Adipocyte (in vitro differentiated cells): ENCODE results near the gene SOCS1.

Experiments used
- DNase-seq: peaks from one replicate; pipeline ENCODE4 v3.0.0-alpha.2; 2015; ENCODE audit warnings: low read depth
- H3K27me3 ChIP-seq: replicated peaks from 2 replicates; pipeline ENCODE4 v1.7.0; 2013; ENCODE audit warnings: mild to moderate bottlenecking, low read length, moderate library complexity; ENCODE audit not compliant: control insufficient read depth, insufficient read depth
- H3K36me3 ChIP-seq: 2 replicates; pipeline ENCODE4 v1.7.0; 2013; ENCODE audit warnings: low read length, mild to moderate bottlenecking, moderate library complexity; ENCODE audit not compliant: control insufficient read depth, insufficient read depth, severe bottlenecking
- H3K4me1 ChIP-seq: 2 replicates; pipeline ENCODE4 v1.7.0; 2013; ENCODE audit warnings: mild to moderate bottlenecking, low read length, moderate library complexity; ENCODE audit not compliant: control insufficient read depth, insufficient read depth
- H3K4me3 ChIP-seq: 2 replicates; pipeline ENCODE4 v1.7.0; 2013; ENCODE audit warnings: mild to moderate bottlenecking, low read length, moderate library complexity
- H3K9ac ChIP-seq: 2 replicates; pipeline ENCODE4 v1.7.0; 2013; ENCODE audit warnings: mild to moderate bottlenecking, low read length, moderate library complexity
- H3K9me3 ChIP-seq: 2 replicates; pipeline ENCODE4 v1.7.0; 2013; ENCODE audit warnings: mild to moderate bottlenecking, low read length, moderate library complexity; ENCODE audit not compliant: control insufficient read depth

The SOCS1 gene

DNA sequence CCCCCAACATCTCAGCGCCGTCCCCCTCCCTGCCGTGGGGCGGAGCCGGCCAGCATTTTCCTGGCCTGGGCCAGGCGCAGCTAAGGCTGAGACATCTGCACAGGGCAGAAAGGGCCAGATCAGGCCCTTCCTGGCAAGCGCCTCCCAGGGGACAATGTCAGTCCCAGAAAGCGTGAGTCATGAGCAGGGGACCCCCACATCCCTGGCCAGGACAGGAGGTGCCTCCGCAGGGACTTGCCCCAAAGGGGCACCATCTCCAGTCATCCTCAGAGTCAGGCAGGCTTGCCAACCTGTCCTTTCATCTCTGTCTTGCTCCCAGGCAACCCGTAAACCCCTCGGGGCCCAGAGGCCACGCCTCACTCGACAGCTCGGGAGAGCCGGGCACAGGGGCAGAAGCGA, 43.2 kb downstream of the SOCS1 start:
- Histone ChIP-seq H3K9ac (no peak overlapping the region), H3K9me3 (peaks cover 13% of the 10 kb centered on the region), H3K36me3 (no peaks in the 10 kb centered on the region), H3K4me1 (peaks cover 10% of the 10 kb centered on the region), H3K4me3 (no peak overlapping the region), H3K27me3 (no peaks in the 10 kb centered on the region)
- DNase-seq, result no peak

DNA sequence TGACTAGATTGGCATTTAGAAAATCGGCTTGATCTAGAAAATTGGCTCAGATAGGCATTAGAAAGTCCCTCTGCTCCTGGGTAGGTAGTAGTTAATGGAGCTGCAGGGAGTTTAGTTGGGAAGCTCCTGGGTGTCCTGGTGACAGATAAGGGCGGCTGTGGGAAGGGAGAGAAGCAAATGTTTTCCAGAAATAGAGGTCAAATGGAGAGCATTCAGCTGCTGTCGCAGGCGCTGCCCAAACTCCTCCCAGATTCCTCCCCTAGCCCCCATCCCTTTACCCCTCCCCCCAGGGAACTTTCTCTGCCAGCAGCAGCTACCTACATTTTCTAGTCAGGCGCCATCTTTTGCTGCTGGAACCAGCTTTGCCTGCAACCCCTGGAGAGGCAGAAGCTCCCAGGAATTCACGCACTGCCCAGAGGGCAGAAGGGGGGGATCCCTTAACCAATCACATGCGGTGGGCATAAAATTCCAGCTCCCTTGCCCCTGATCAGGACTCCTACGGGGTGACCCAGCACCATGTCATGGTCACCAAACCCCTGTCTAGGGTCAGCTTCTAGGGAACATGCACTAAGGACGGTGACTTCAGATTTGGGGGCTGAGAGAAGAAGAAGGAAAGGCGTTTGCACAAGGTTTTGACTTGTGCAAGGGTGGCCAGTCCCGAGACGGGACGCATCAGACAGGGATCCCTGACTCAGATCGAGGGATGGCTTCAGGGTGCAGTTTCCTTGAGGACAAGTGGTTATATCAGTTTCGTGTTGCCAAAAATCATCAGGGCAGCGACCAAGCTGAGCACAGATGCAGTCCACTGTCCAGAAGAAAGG, 43.8 kb downstream of the SOCS1 start:
- Histone ChIP-seq H3K9me3 (peaks cover 17% of the 10 kb centered on the region), H3K27me3 (no peaks in the 10 kb centered on the region), H3K4me1 (peaks cover 10% of the 10 kb centered on the region), H3K4me3 (no peak overlapping the region), H3K9ac (no peak overlapping the region), H3K36me3 (no peaks in the 10 kb centered on the region)
- DNase-seq, result no peak

DNA sequence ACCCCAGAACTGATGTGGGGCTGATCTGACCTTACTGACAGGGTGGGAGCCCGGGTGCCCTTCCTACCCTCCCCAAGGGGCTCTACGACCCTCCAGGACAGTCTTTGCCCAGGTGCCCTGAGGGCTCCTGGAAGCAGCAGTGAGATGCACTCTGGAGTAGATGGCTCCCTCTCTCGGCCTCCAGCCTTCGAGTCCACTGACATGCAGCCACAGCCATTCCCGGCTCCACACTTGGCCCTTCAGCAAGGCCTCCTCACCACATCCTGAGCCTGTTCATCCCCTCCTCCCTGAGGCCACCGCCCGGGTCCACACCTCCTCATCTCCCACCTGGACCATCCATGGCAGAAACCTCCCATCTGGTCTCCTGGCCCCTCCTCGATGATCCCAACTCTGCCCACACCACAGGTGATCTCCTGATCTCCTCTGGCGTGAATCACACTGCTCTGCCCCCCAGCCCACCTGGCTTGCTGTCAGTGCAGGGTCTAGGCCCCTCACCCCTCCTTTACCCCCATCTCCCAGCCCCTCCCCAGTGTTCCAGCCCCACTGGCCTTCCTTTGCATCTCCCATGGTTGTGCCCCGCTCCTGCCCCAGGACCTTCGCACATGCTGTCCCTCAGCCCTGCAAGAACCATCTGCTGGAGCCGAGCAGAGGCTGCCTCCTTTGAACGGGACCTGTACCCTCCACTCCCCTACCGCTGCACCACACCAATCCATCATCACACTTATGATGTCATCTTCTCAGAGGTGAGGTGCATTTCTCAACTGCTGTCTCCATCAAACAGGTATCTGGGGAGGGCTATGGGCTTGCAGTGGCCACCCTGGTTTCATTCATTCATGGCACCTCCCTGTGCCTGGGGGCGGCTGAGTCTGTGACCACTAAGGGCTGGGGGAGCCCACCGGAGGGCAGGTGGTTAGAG, 44.7 kb downstream of the SOCS1 start:
- no peak for DNase-seq
- Histone ChIP-seq H3K36me3 (no peaks in the 10 kb centered on the region), H3K9ac (no peak overlapping the region), H3K4me1 (peaks cover 10% of the 10 kb centered on the region), H3K9me3 (peaks cover 14% of the 10 kb centered on the region), H3K4me3 (no peak overlapping the region), H3K27me3 (no peaks in the 10 kb centered on the region)

DNA sequence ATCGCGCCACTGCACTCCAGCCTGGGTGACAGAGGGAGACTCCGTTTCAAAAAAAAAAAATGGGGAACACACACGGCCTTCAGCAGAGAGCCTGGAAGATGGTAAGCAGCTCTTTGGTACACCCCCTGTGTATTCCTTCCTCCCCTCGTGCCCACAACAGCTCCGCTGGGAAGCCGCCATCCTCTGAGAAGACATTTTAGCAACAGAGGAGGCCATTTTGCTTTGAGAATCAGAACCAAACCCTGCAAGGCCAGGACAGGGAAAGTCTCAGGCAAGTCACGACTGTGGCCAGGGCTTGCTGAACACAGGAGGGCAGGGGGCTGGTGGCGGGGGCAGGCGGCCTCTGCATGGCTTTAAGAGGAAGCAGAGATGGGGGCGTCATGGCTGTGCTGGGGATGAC, 45.7 kb downstream of the SOCS1 start:
- Histone ChIP-seq H3K4me3 (no peak overlapping the region), H3K27me3 (no peaks in the 10 kb centered on the region), H3K4me1 (peaks cover 18% of the 10 kb centered on the region), H3K9ac (no peak overlapping the region), H3K9me3 (peaks cover 7% of the 10 kb centered on the region), H3K36me3 (no peaks in the 10 kb centered on the region)
- DNase-seq, result no peak

DNA sequence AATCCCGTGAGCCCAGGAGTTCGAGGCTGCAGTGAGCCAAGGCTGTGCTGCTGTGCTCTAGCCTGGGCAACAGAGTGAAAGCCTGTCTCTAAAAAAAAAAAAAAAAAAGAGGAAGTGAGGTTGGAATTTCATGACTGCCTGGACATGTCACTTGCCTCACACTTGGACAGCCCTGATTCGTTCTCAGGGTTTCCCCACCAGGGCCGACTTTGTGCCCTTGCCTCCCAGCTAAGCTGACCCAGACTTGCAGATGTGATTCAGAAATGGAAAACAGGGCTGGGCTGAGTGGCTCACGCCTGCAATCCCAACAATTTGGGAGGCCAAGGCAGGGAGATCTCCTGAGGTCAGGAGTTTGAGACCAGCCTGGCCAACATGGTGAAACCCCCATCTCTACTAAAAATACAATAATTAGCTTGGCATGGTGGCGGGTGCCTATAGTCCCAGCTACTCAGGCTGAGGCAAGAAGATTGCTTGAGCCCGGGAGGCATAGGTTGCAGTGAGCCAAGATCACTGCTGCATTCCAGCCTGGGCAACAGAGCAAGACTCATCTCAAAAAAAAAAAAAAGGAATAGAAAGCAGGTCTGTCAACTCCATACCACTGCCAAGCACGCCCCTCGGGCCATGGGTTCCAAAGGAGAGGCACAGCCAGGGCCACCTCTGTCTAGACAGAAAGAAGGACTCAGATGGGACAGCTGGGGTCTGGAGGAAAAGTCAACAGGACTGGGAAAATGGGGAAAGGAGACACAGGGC, 46.9 kb downstream of the SOCS1 start:
- no peak for DNase-seq
- no peaks in the 10 kb centered on the region for H3K27me3 ChIP-seq
- no peaks in the 10 kb centered on the region for H3K36me3 ChIP-seq
- H3K4me3 ChIP-seq, result no peak overlapping the region
- peaks cover 7% of the 10 kb centered on the region for H3K9me3 ChIP-seq
- H3K4me1 ChIP-seq, result peaks cover 18% of the 10 kb centered on the region
- H3K9ac ChIP-seq, result no peak overlapping the region

DNA sequence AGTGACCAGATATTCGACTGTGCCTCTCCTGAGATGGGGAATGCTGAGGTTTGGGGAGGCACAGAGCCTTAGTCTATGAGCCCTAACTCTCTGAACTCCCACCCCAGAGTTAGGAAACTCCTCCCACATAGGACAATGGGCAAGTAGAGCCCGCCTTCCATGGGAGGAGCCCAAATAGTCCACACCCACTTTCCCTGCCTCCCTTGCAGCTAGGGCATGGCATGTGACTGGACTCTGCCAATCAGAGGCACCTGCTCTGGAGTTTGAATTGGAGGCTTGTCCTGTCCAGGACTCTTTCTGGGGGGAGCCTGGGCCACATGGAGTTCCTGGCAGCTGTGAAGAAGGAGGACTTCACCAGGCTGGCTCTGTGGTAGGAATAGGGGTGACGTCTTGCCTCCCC, 48.4 kb downstream of the SOCS1 start:
- no peak for DNase-seq
- no peak overlapping the region for H3K9ac ChIP-seq
- H3K4me1 ChIP-seq, result peaks cover 14% of the 10 kb centered on the region
- H3K9me3 ChIP-seq, result peaks cover 7% of the 10 kb centered on the region
- no peaks in the 10 kb centered on the region for H3K27me3 ChIP-seq
- no peak overlapping the region for H3K4me3 ChIP-seq
- H3K36me3 ChIP-seq, result no peaks in the 10 kb centered on the region

DNA sequence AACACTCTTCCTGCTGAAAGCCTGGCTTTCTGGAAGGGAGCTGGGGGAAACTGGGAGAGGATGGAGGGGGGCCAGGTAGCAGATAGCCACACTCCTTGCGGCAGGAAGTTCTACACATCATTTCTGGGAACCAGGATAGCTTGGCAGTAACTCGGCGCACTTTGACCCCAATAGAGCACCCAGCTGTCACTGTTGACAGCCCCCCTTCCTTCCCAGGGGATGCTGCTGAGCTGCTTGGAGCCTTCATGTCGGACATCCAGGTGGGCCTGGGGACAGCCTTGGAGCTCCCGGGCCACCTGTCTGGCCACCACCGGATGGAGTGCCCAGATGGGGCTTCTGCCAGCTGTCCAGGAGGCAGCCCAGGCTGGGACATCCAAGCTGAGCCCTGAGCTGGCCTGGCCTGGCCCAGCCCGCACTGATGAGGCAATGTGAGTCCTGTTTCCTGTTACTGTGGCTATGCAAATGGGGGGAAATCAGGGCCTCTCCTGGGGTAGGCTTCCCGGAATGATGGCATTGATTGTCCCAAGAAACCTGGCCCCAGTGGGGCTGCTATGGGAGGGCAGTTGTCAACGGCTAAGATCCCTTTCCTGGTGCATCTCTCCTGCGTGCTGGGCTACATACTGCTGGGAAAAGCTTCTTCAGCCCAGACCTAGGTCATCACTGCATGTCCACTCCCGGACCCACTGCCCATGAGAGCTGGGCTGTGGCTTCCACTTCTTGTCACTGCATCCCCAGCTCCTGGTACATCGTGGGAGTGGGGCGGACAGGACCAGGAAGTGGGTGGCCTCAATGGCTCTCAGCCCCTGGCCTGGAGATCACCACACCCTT, 50.0 kb downstream of the SOCS1 start:
- H3K4me1 ChIP-seq, result peaks cover 21% of the 10 kb centered on the region
- H3K27me3 ChIP-seq, result no peaks in the 10 kb centered on the region
- no peaks in the 10 kb centered on the region for H3K36me3 ChIP-seq
- H3K4me3 ChIP-seq, result no peak overlapping the region
- H3K9ac ChIP-seq, result no peak overlapping the region
- peak; percentile 27 for DNase-seq
- H3K9me3 ChIP-seq, result peaks cover 7% of the 10 kb centered on the region

DNA sequence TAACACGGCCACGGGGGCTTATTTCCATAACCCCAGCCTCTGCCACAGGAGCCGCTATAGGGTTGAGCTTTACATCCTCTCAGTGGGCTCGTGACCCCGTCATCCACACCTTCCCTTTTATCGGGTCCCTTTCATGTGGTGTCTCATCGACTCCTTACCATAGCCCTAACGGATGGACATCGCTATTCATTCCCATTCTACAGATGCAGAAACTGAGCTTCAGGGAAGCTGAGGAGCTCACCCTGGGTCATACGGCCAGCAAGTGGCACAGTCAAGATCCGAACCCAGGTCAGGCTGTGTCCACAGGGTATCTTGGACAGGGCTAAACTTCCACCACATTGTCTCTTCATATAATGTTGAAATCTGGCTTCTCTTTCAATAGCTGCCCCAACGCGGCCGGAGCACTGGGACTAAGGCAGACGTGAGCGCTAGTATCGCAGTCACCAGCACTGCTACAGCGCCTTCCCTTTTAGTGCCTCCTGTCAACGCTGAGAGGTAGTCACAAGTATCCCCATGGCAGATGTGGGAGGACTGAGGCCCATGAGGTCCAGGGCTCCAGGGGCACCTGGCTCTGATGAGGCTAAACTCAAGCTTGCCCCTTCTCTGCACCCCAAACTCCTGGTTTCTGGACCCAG, 50.8 kb downstream of the SOCS1 start:
- peaks cover 21% of the 10 kb centered on the region for H3K4me1 ChIP-seq
- no peaks in the 10 kb centered on the region for H3K27me3 ChIP-seq
- H3K9ac ChIP-seq, result no peak overlapping the region
- DNase-seq, result no peak
- peaks cover 7% of the 10 kb centered on the region for H3K9me3 ChIP-seq
- no peaks in the 10 kb centered on the region for H3K36me3 ChIP-seq
- H3K4me3 ChIP-seq, result no peak overlapping the region

DNA sequence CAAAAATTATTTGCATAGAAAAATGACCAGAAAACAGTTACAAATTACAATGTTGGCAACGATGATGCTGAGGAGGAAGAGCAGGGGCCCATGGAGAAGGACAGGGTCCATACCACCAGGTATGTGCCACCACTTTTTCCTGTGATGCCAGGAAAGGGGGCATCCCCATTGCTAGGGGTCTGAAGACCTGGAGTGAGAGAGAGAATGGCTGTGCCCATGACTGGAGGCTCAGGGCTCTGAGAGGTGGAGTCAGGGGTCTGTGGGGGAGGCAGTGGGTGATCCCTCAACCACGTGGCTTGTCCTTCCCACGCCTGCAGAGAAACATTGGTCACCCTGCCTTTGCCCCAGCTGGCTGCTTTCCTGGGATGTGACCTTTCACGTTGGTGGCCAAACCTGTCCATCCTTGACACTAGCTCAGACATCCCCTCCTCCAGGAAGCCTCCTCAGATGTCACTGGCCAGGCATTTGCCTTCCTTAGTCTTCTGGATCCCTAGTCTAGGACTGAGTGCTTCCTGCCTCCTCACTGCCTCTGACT, 51.4 kb downstream of the SOCS1 start:
- H3K4me3 ChIP-seq, result no peak overlapping the region
- H3K9me3 ChIP-seq, result peaks cover 7% of the 10 kb centered on the region
- no peaks in the 10 kb centered on the region for H3K27me3 ChIP-seq
- no peak for DNase-seq
- H3K36me3 ChIP-seq, result no peaks in the 10 kb centered on the region
- no peak overlapping the region for H3K9ac ChIP-seq
- H3K4me1 ChIP-seq, result peaks cover 21% of the 10 kb centered on the region
